ENCODE results near the gene CCDC34.

- no peak for TF ChIP-seq HDAC2 (IDR thresholded peaks at IDR 0.05; ENCODE audit: borderline replicate concordance in 1 of 2, low read depth in 2 of 2, low read length in 2 of 2)
- TF ChIP-seq CHD1 (IDR thresholded peaks at IDR 0.05; ENCODE audit: low read depth, low read length): no peak
- TF ChIP-seq CTCF (IDR thresholded peaks at IDR 0.05; ENCODE audit: control extremely low read depth in 1 of 3, insufficient read depth in 1 of 3, low read depth in 1 of 3, low read length in 3 of 3): no peak
- no peak for TF ChIP-seq POLR2A (IDR thresholded peaks at IDR 0.05; ENCODE audit: control extremely low read depth in 1 of 2, low read depth in 2 of 2, low read length in 2 of 2)
- no peak for TF ChIP-seq CHD7 (IDR thresholded peaks at IDR 0.05; ENCODE audit: insufficient replicate concordance, low read length)
- TF ChIP-seq POLR2AphosphoS5 (IDR thresholded peaks at IDR 0.05; ENCODE audit: low read depth, low read length): no peak
- TF ChIP-seq CBX5 (IDR thresholded peaks at IDR 0.05; ENCODE audit: low read depth, low read length): no peak
- TF ChIP-seq SIRT6 (IDR thresholded peaks at IDR 0.05; ENCODE audit: low read length): no peak
- TF ChIP-seq FOSL1 (IDR thresholded peaks at IDR 0.05; ENCODE audit: insufficient read depth, low read depth, low read length): no peak
- TF ChIP-seq SIN3A (conservative IDR thresholded peaks at IDR 0.05 in 1 of 2, IDR thresholded peaks at IDR 0.05 in 1 of 2; ENCODE audit: low read depth in 1 of 2, low read length in 2 of 2): no peak
- TF ChIP-seq ZNF274 (IDR thresholded peaks at IDR 0.05; ENCODE audit: borderline replicate concordance, extremely low read depth, low read length): no peak
- TF ChIP-seq SRF (IDR thresholded peaks at IDR 0.05; ENCODE audit: low read depth, low read length): no peak
These were observed 21.2 kb upstream of the CCDC34 start for GRCh38 chr11:27384227-27384626.

All from H1 (cell line).